Heart right ventricle (tissue), 16 donors: ENCODE measurements around the gene PPP1R9B. TPM values are rescaled to one million over a fixed set of nuclear protein-coding genes. Genes with fewer than 3 reads are reported as not detected.

ENCODE experiments used
- ATAC-seq, 8 donors: fragments of 200-7000 bp; cut with Tn5 transposase; one replicate each; pipeline ENCODE4 v1.9.1; 2020; ENCODE audit warnings: mild to moderate bottlenecking in 8 of 8, moderate library complexity in 8 of 8, moderate number of reproducible peaks in 1 of 8
- DNase-seq, 2 donors: peaks; one replicate each; pipeline ENCODE4 v3.0.0-alpha.2; 2020
- H3K27ac ChIP-seq, 10 donors: fragments of 200-600 bp; sonication (generic) in 2 of 10; one replicate each; pipeline versions ENCODE4 v1.5.0 to v1.8.0; 2020 to 2022; ENCODE audit warnings: mild to moderate bottlenecking in 3 of 10
- H3K27me3 ChIP-seq, 7 donors: fragments of 200-600 bp; one replicate each; pipeline ENCODE4 v1.8.0; 2021 to 2022; ENCODE audit warnings: mild to moderate bottlenecking in 2 of 7
- H3K36me3 ChIP-seq, 9 donors: fragments of 200-600 bp; sonication (generic) in 1 of 9; one replicate each; pipeline versions ENCODE4 v1.5.0 to v1.8.0; 2020 to 2022; ENCODE audit warnings: mild to moderate bottlenecking in 2 of 9
- H3K4me1 ChIP-seq, 9 donors: fragments of 200-600 bp; sonication (generic) in 1 of 9; one replicate each; pipeline versions ENCODE4 v1.5.0 to v1.8.0; 2020 to 2022; ENCODE audit warnings: mild to moderate bottlenecking in 4 of 9
- H3K4me3 ChIP-seq, 10 donors: fragments of 200-600 bp; sonication (generic) in 2 of 10; one replicate each; pipeline versions ENCODE4 v1.5.0 to v1.8.0; 2020 to 2022; ENCODE audit warnings: mild to moderate bottlenecking in 7 of 10, moderate library complexity in 2 of 10
- H3K9me3 ChIP-seq, 11 donors: fragments of 200-600 bp in 10 of 11; sonication (generic) in 2 of 11; one replicate each; pipeline versions ENCODE4 v1.5.0 to v1.8.0; 2013 to 2022; ENCODE audit warnings: mild to moderate bottlenecking in 2 of 11, control low read depth in 1 of 11, moderate library complexity in 1 of 11
- WGBS, 2 donors: extraction: QIAGEN DNeasy Blood & Tissue Kit; methylation state at CpG; one replicate each; pipeline ENCODE4 v1.1.7; 2013; ENCODE audit warnings: inconsistent platforms in 1 of 2; 5-methylcytosine and 5-hydroxymethylcytosine counted together
- intact Hi-C, 10 donors: fragments of 100-400 bp; cut with DNase I; formaldehyde crosslinking; loops; one replicate each; pipeline versions ENCODE4 v1.11.1 to v1.14.2; 2022
- polyA plus RNA-seq, 2 donors: library from polyadenylated mRNA; stranded (reverse); fragments of 200-250 nt; gene quantifications; one replicate each; pipeline ENCODE4 v1.2.3, GENCODE V29; 2013
- total RNA-seq, 10 donors: library from RNA; stranded (reverse); fragmentation: NEBNext Ultra II Directional in 3 of 10; extraction: Animal tissue kit (Norgen Biotek cat#: 25700) in 3 of 10; gene quantifications; one replicate each; pipeline versions ENCODE4 v1.2.1 to v1.2.4, GENCODE V29; 2021 to 2023
- TF ChIP-seq, protein P1 (sequence below), 9 donors: fragments of 200-600 bp; sonication (generic) in 2 of 9; IDR thresholded peaks; one replicate each; pipeline versions ENCODE4 v1.5.0 to v1.8.0; 2021 to 2022; ENCODE audit warnings: antibody characterized with exemption in 9 of 9, mild to moderate bottlenecking in 5 of 9, moderate library complexity in 1 of 9
- donor health status: Arrhythmogenic right ventricular cardiomyopathy.
- donor health status: ischemic (EF 13 %, LVEDD 7.1; RV severe dilation, severe dysfunction).
- donor health status: healthy with polysubstance abuse.
- donor health status: DM: no; HTN: yes; CAD: no.
- donor health status: DM: no; HTN: no; CAD: no.
- donor health status: ischemic (EF 25% LVEDD 6.9; RV normal size, moderate dysfunction).
- donor health status: ischemic (EF 25% LVEDD 5.7; RV mildly dilated, moderate dysfunction).
- donor health status: healthy.
- donor health status: DM: yes; HTN: yes; CAD: no.
- donor health status: Ischemic cardiomyopathy.
- donor health status: ischemic (EF 35%, LVEDD 5.7; RV mildly dilated, moderate dysfunction).
- donor health status: nonischemic (EF 11% LVEDD 7.7; RV severe dilation, severe dysfunction).
- donor health status: DM: yes; HTN: yes; CAD: no.
- donor health status: PGD.
- donor health status: ischemic (EF 29% LVEDD 5.4; RV normal size, mild dysfunction).
- donor health status: nonischemic (EF 23%, LVEDD 6.1; RV moderate dilation, normal function).

Gene PPP1R9B
- total and polyA plus RNA-seq, 12 donors: 17.3 to 45.4 (median 26.9) TPM

GRCh38 chr17:50110591-50111349, 39.7 kb downstream of the PPP1R9B start:
- Histone ChIP-seq H3K4me3 (no peak overlapping the region), H3K4me1 (peaks cover 21 to 64% (median 41%) of the 10 kb centered on the region in 9 donors), H3K27ac (peak overlapping the region; percentile 87 to 99 (median 95)), H3K27me3 (peaks cover 0 to 9% (median 0%) of the 10 kb centered on the region in 7 donors), H3K36me3 (peaks cover 0 to 52% (median 21%) of the 10 kb centered on the region in 9 donors), H3K9me3 (no peaks in the 10 kb centered on the region)
- ATAC-seq (peak; percentile 18 to 72 (median 62)), DNase-seq (peak; percentile 61 to 68)
- TF ChIP-seq, protein P1, sequence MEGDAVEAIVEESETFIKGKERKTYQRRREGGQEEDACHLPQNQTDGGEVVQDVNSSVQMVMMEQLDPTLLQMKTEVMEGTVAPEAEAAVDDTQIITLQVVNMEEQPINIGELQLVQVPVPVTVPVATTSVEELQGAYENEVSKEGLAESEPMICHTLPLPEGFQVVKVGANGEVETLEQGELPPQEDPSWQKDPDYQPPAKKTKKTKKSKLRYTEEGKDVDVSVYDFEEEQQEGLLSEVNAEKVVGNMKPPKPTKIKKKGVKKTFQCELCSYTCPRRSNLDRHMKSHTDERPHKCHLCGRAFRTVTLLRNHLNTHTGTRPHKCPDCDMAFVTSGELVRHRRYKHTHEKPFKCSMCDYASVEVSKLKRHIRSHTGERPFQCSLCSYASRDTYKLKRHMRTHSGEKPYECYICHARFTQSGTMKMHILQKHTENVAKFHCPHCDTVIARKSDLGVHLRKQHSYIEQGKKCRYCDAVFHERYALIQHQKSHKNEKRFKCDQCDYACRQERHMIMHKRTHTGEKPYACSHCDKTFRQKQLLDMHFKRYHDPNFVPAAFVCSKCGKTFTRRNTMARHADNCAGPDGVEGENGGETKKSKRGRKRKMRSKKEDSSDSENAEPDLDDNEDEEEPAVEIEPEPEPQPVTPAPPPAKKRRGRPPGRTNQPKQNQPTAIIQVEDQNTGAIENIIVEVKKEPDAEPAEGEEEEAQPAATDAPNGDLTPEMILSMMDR (IDR thresholded peaks at IDR 0.05): no peak
- WGBS, 2 donors: 53 to 60% methylated on average over 19 of the region's 19 CpGs
- intact Hi-C loops: loop anchor here in 3 of 10 donors (5.0 to 10.0 kb wide), 2 partner anchors 54 to 57 kb away; partner anchors contain the start of gene SGCA (in 3 of the 3)

GRCh38 chr17:50109785-50110184, 40.7 kb downstream of the PPP1R9B start:
- DNase-seq (no peak), ATAC-seq (no peak)
- Histone ChIP-seq H3K4me3 (no peak overlapping the region), H3K27me3 (no peaks in the 10 kb centered on the region), H3K36me3 (peaks cover 0 to 58% (median 27%) of the 10 kb centered on the region in 9 donors), H3K27ac (peak overlapping the region in 9 of 10 donors; percentile 87 to 98 (median 95)), H3K4me1 (peaks cover 19 to 55% (median 41%) of the 10 kb centered on the region in 9 donors), H3K9me3 (no peaks in the 10 kb centered on the region)
- intact Hi-C loops: loop anchor here in 3 of 10 donors (5.0 to 10.0 kb wide), 2 partner anchors 55 to 58 kb away; partner anchors contain the start of gene SGCA (in 3 of the 3)
- TF ChIP-seq, protein P1 (IDR thresholded peaks at IDR 0.05): no peak
- 81 to 82% methylated on average over 19 of the region's 19 CpGs for WGBS, 2 donors

DNA sequence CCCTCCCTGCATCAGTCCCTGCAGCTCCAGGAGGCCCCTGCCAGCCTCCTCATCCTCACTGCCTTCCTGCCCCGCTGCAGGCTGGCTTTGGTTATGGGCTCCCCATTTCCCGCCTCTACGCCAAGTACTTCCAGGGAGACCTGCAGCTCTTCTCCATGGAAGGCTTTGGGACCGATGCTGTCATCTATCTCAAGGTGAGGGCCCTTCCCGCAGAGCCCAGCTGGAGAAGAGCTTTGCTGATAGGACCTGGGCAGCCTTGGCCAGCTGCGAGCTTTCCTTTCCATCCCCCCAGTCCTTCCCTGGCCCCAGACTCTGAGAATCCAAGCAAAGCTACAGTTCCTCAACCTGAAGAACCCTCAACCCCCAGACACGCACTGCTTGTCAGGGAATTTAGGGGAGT, 41.3 kb downstream of the PPP1R9B start:
- ATAC-seq (no peak), DNase-seq (no peak)
- TF ChIP-seq, protein P1 (IDR thresholded peaks at IDR 0.05): no peak
- Histone ChIP-seq H3K4me1 (peaks cover 18 to 50% (median 41%) of the 10 kb centered on the region in 9 donors), H3K27me3 (no peaks in the 10 kb centered on the region), H3K4me3 (no peak overlapping the region), H3K36me3 (peaks cover 0 to 64% (median 29%) of the 10 kb centered on the region in 9 donors), H3K27ac (peak overlapping the region in 9 of 10 donors; percentile 28 to 98 (median 95)), H3K9me3 (no peaks in the 10 kb centered on the region)
- intact Hi-C loops: no loop called here
- WGBS, 2 donors: 75 to 83% methylated on average over 7 of the region's 7 CpGs

- H3K4me1 ChIP-seq: peaks cover 18 to 48% (median 36%) of the 10 kb centered on the region in 9 donors
- ATAC-seq: no peak
- TF ChIP-seq, protein P1 (IDR thresholded peaks at IDR 0.05): no peak
- H3K27ac ChIP-seq: peak overlapping the region in 9 of 10 donors; percentile 8 to 98 (median 67)
- no peak for DNase-seq
- 69 to 75% methylated on average over 9 of the region's 9 CpGs for WGBS, 2 donors
- peaks cover 0 to 70% (median 32%) of the 10 kb centered on the region in 9 donors for H3K36me3 ChIP-seq
- no peaks in the 10 kb centered on the region for H3K9me3 ChIP-seq
- no peaks in the 10 kb centered on the region for H3K27me3 ChIP-seq
- H3K4me3 ChIP-seq: no peak overlapping the region
- intact Hi-C loops: no loop called here
These were observed 41.9 kb downstream of the PPP1R9B start for GRCh38 chr17:50108556-50108955.
